HepG2 (cell line): ENCODE measurements around the gene ST3GAL2. TPM values are rescaled to one million over a fixed set of nuclear protein-coding genes. Genes with fewer than 3 reads are reported as not detected.
A peak's percentile ranks its signal among the peaks of the same experiment; 100 is the strongest.

Experiments used
- FOSL2 ChIP-seq: sonication (generic); formaldehyde crosslinking; IDR thresholded peaks from 2 replicates; pipeline ENCODE4 v1.4.0; 2020; ENCODE audit warnings: missing genetic modification reagents
- ISL2 ChIP-seq: sonication (generic); formaldehyde crosslinking; IDR thresholded peaks from 2 replicates; pipeline ENCODE4 v1.5.0; 2020; ENCODE audit warnings: missing genetic modification reagents
- NFIC ChIP-seq: IDR thresholded peaks from 2 replicates; pipeline ENCODE4 v1.6.1; 2012; ENCODE audit warnings: mild to moderate bottlenecking, low read length, inconsistent platforms
- NR2F2 ChIP-seq: IDR thresholded peaks from 2 replicates; pipeline ENCODE4 v1.6.1; 2012; ENCODE audit warnings: low read depth, inconsistent platforms, borderline replicate concordance
- RFX1 ChIP-seq: fragments of 450-650 bp; IDR thresholded peaks from 2 replicates; pipeline ENCODE4 v1.6.1; 2017
- SETDB1 ChIP-seq: sonication (generic); formaldehyde crosslinking; IDR thresholded peaks from 2 replicates; pipeline ENCODE4 v1.5.1; 2020; ENCODE audit warnings: missing genetic modification reagents, mild to moderate bottlenecking, borderline replicate concordance
- ZBTB3 ChIP-seq: sonication (generic); formaldehyde crosslinking; IDR thresholded peaks from 2 replicates; pipeline ENCODE4 v1.4.0; 2020; ENCODE audit warnings: low read depth, mild to moderate bottlenecking, moderate library complexity, missing genetic modification reagents, borderline replicate concordance
- ZFP36L1 ChIP-seq: sonication (generic); formaldehyde crosslinking; IDR thresholded peaks from 2 replicates; pipeline ENCODE4 v1.8.0; 2022; ENCODE audit warnings: mild to moderate bottlenecking, missing genetic modification reagents, moderate library complexity
- ZIK1 ChIP-seq: sonication (generic); formaldehyde crosslinking; IDR thresholded peaks from 2 replicates; pipeline ENCODE4 v1.5.0; 2020; ENCODE audit warnings: mild to moderate bottlenecking, low read depth, missing genetic modification reagents, borderline replicate concordance
- ZNF256 ChIP-seq: sonication (generic); formaldehyde crosslinking; conservative IDR thresholded peaks from 2 replicates; pipeline ENCODE4 v1.4.0; 2020; ENCODE audit warnings: missing genetic modification reagents
- ZNF296 ChIP-seq: sonication (generic); formaldehyde crosslinking; conservative IDR thresholded peaks from 2 replicates; pipeline ENCODE4 v1.5.0; 2020; ENCODE audit warnings: mild to moderate bottlenecking, missing genetic modification reagents
- ZNF317 ChIP-seq: sonication (generic); formaldehyde crosslinking; IDR thresholded peaks from 2 replicates; pipeline ENCODE4 v1.5.0; 2020; ENCODE audit warnings: mild to moderate bottlenecking, missing genetic modification reagents
- ZNF326 ChIP-seq: sonication (generic); formaldehyde crosslinking; IDR thresholded peaks from 2 replicates; pipeline ENCODE4 v1.4.0; 2020; ENCODE audit warnings: missing genetic modification reagents, borderline replicate concordance
- ZNF343 ChIP-seq: sonication (generic); formaldehyde crosslinking; IDR thresholded peaks from 2 replicates; pipeline ENCODE4 v1.4.0; 2020; ENCODE audit warnings: mild to moderate bottlenecking, missing genetic modification reagents
- ZNF547 ChIP-seq: sonication (generic); formaldehyde crosslinking; IDR thresholded peaks from 2 replicates; pipeline ENCODE4 v1.5.1; 2020; ENCODE audit warnings: mild to moderate bottlenecking, missing genetic modification reagents
- ZNF672 ChIP-seq: sonication (generic); formaldehyde crosslinking; IDR thresholded peaks from 2 replicates; pipeline ENCODE4 v1.8.1; 2022; ENCODE audit warnings: missing genetic modification reagents
- polyA plus RNA-seq, 8 experiments: library from polyadenylated mRNA; depleted of rRNA in 3 of 8; stranded (reverse) in 7 of 8; unstranded in 1 of 8; fragments of >200 nt; fragmentation: Illumina TruSeq in 4 of 8; extraction: Trizol in 4 of 8; gene quantifications; 2 replicates each; pipeline versions ENCODE4 v1.2.1 to v1.2.3, GENCODE V29; 2011 to 2016; ENCODE audit warnings: low read depth in 4 of 8, missing spikeins in 1 of 8, mixed read lengths in 1 of 8; ENCODE audit not compliant: insufficient read depth in 1 of 8
- total RNA-seq, 5 experiments: library from RNA; depleted of rRNA; stranded (reverse); fragments of >200 nt; fragmentation: Illumina TruSeq; extraction: Trizol; gene quantifications; 2 replicates each; pipeline ENCODE4 v1.2.3, GENCODE V29; 2016; ENCODE audit warnings: low read depth in 1 of 5
- TF ChIP-seq, protein P1 (sequence below): IDR thresholded peaks from 2 replicates; pipeline ENCODE4 v1.6.1; 2012; ENCODE audit warnings: low read depth, low read length, improper control_type of control experiment
- TF ChIP-seq, protein P2 (sequence below): sonication (generic); formaldehyde crosslinking; conservative IDR thresholded peaks from 2 replicates; pipeline ENCODE4 v1.8.0; 2022; ENCODE audit warnings: low read depth, missing genetic modification reagents
- TF ChIP-seq, protein P3 (sequence below): sonication (generic); formaldehyde crosslinking; IDR thresholded peaks from 2 replicates; pipeline ENCODE4 v1.9.0; 2021; ENCODE audit warnings: missing genetic modification reagents, mild to moderate bottlenecking, borderline replicate concordance
- TF ChIP-seq, protein P4 (sequence below): IDR thresholded peaks from 2 replicates; pipeline ENCODE4 v1.6.1; 2012; ENCODE audit warnings: inconsistent platforms
- TF ChIP-seq, protein P5 (sequence below): sonication (generic); formaldehyde crosslinking; IDR thresholded peaks from 2 replicates; pipeline ENCODE4 v1.8.0; 2022; ENCODE audit warnings: mild to moderate bottlenecking, missing genetic modification reagents, borderline replicate concordance
- TF ChIP-seq, protein P6 (sequence below): IDR thresholded peaks from 2 replicates; pipeline ENCODE4 v1.6.1; 2016; ENCODE audit warnings: low read depth, control low read depth

The ST3GAL2 gene
- total and polyA plus RNA-seq, 2 of the 13 experiments (the other 11 are each of a cell fraction or from before 2014, with no cell fraction given): 16.3 to 24.9 TPM

DNA sequence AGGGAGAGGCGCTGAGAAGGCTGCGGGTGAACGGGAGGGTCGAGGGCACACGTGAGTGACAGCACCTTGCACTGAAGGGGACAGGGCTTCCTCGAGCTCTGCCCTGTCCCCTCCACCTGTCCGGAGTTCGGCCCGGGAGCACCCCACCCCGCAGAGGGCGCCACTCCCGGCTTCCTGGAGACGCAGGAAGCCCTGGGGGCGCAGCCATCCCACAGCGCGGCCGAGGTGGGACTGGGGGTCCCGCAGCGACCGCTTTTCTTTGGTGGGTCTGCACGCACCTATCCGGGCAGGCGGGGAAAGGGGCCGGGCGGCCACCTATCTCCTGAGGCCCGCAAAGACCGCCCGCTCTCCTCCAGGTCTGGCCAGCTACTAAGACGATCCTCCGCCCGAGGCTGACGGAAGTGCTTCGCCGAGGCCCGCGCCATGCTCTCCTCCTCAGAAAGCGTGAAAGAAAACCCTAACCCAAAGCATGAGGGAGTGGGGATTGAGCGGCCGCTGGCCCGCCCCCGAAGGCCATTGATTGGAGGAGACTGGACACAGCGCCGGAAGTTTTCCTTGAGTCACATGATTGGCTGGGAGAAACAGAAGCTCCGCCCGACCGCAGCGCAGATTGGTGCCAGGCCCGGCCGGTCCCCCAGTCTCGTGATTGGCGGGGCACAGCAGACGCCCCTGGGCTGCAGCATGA lies 57.8 kb downstream of the ST3GAL2 start (continued):
- TF ChIP-seq, protein P1, sequence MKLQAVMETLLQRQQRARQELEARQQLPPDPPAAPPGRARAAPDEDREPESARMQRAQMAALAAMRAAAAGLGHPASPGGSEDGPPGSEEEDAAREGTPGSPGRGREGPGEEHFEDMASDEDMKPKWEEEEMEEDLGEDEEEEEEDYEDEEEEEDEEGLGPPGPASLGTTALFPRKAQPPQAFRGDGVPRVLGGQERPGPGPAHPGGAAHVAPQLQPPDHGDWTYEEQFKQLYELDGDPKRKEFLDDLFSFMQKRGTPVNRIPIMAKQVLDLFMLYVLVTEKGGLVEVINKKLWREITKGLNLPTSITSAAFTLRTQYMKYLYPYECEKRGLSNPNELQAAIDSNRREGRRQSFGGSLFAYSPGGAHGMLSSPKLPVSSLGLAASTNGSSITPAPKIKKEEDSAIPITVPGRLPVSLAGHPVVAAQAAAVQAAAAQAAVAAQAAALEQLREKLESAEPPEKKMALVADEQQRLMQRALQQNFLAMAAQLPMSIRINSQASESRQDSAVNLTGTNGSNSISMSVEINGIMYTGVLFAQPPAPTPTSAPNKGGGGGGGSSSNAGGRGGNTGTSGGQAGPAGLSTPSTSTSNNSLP: peak; percentile 9; the same call in 1 of the 2 replicates
- peak; percentile 94 for TF ChIP-seq ZFP36L1 (CRISPR knock-in tag)
- no peak; the same call in none of the 2 replicates for TF ChIP-seq ZNF256
- TF ChIP-seq NR2F2: peak; percentile 33; the same call in 1 of the 2 replicates
- TF ChIP-seq, protein P2, sequence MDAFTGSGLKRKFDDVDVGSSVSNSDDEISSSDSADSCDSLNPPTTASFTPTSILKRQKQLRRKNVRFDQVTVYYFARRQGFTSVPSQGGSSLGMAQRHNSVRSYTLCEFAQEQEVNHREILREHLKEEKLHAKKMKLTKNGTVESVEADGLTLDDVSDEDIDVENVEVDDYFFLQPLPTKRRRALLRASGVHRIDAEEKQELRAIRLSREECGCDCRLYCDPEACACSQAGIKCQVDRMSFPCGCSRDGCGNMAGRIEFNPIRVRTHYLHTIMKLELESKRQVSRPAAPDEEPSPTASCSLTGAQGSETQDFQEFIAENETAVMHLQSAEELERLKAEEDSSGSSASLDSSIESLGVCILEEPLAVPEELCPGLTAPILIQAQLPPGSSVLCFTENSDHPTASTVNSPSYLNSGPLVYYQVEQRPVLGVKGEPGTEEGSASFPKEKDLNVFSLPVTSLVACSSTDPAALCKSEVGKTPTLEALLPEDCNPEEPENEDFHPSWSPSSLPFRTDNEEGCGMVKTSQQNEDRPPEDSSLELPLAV (CRISPR knock-in tag): no peak; the same call in 1 of the 2 replicates
- peak; percentile 62; the same call in 1 of the 2 replicates for TF ChIP-seq ZNF672 (CRISPR knock-in tag)
- TF ChIP-seq ZNF547 (CRISPR knock-in tag): peak; percentile 95; the same call in 1 of the 2 replicates
- TF ChIP-seq ZNF326 (CRISPR knock-in tag): no peak
- TF ChIP-seq ZIK1 (CRISPR knock-in tag): peak; percentile 70
- no peak; the same call in 1 of the 2 replicates for TF ChIP-seq NFIC
- TF ChIP-seq ZNF343 (CRISPR knock-in tag): peak; percentile 95; the same call in 1 of the 2 replicates
- TF ChIP-seq, protein P3, sequence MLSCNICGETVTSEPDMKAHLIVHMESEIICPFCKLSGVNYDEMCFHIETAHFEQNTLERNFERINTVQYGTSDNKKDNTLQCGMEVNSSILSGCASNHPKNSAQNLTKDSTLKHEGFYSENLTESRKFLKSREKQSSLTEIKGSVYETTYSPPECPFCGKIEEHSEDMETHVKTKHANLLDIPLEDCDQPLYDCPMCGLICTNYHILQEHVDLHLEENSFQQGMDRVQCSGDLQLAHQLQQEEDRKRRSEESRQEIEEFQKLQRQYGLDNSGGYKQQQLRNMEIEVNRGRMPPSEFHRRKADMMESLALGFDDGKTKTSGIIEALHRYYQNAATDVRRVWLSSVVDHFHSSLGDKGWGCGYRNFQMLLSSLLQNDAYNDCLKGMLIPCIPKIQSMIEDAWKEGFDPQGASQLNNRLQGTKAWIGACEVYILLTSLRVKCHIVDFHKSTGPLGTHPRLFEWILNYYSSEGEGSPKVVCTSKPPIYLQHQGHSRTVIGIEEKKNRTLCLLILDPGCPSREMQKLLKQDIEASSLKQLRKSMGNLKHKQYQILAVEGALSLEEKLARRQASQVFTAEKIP (CRISPR knock-in tag): no peak
- no peak for TF ChIP-seq RFX1
- TF ChIP-seq, protein P4, sequence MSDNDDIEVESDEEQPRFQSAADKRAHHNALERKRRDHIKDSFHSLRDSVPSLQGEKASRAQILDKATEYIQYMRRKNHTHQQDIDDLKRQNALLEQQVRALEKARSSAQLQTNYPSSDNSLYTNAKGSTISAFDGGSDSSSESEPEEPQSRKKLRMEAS: peak; percentile 99
- TF ChIP-seq ZNF296: no peak
- TF ChIP-seq SETDB1 (CRISPR knock-in tag): no peak; the same call in 1 of the 2 replicates
- TF ChIP-seq, protein P5, sequence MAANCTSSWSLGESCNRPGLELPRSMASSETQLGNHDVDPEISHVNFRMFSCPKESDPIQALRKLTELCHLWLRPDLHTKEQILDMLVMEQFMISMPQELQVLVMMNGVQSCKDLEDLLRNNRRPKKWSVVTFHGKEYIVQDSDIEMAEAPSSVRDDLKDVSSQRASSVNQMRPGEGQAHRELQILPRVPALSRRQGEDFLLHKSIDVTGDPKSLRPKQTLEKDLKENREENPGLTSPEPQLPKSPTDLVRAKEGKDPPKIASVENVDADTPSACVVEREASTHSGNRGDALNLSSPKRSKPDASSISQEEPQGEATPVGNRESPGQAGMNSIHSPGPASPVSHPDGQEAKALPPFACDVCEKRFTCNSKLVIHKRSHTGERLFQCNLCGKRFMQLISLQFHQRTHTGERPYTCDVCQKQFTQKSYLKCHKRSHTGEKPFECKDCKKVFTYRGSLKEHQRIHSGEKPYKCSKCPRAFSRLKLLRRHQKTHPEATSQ: no peak; the same call in 1 of the 2 replicates
- TF ChIP-seq ISL2 (CRISPR knock-in tag): peak; percentile 65
- TF ChIP-seq ZNF317: 0 out of 2 replicates have a peak, but pooled peaks have one; percentile 22
- no peak; the same call in 1 of the 2 replicates for TF ChIP-seq FOSL2
- TF ChIP-seq, protein P6, sequence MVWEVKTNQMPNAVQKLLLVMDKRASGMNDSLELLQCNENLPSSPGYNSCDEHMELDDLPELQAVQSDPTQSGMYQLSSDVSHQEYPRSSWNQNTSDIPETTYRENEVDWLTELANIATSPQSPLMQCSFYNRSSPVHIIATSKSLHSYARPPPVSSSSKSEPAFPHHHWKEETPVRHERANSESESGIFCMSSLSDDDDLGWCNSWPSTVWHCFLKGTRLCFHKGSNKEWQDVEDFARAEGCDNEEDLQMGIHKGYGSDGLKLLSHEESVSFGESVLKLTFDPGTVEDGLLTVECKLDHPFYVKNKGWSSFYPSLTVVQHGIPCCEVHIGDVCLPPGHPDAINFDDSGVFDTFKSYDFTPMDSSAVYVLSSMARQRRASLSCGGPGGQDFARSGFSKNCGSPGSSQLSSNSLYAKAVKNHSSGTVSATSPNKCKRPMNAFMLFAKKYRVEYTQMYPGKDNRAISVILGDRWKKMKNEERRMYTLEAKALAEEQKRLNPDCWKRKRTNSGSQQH (CRISPR knock-in tag): peak; percentile 78; the same call in 1 of the 2 replicates
- peak; percentile 69 for TF ChIP-seq ZBTB3
